T-helper 2 cell treated with Interferon-gamma antibody and Interleukin-4, amounts not matched to agents 100 ng/mL and 5 ng/mL, for 36 hours (primary cell): ENCODE results near the gene SLC38A8. TPM values are rescaled to one million over a fixed set of nuclear protein-coding genes. Genes with fewer than 3 reads are reported as not detected.

Experiments used
- intact Hi-C: fragments of 100-400 bp; cut with micrococcal nuclease; formaldehyde crosslinking; loops from one replicate; pipeline ENCODE4 v1.15.1; 2023
- total RNA-seq: library from RNA; stranded (reverse); gene quantifications from 2 replicates; pipeline ENCODE4 v1.2.3, GENCODE V29; 2022

SLC38A8 gene
- total RNA-seq, 1 donor from 2014 or later, result not detected

GRCh38 chr16:84049403-84050060, 6.9 kb upstream of the SLC38A8 start:
- intact Hi-C loops, result no loop called here

- intact Hi-C loops, result no loop called here
Measured at GRCh38 chr16:84048871-84049270, 6.3 kb upstream of the SLC38A8 start.

GRCh38 chr16:84048270-84048669, 5.7 kb upstream of the SLC38A8 start:
- intact Hi-C loops, result no loop called here

- intact Hi-C loops, result no loop called here
Measured at GRCh38 chr16:84047626-84048025, 5.0 kb upstream of the SLC38A8 start.

GRCh38 chr16:84047206-84047605, 4.6 kb upstream of the SLC38A8 start:
- intact Hi-C loops, result no loop called here

- intact Hi-C loops, result no loop called here
Measured at GRCh38 chr16:84045818-84046470, 3.3 kb upstream of the SLC38A8 start.

GRCh38 chr16:84045001-84045817, 2.6 kb upstream of the SLC38A8 start:
- intact Hi-C loops, result no loop called here

- intact Hi-C loops, result no loop called here
Measured at GRCh38 chr16:84044118-84044488, 1.5 kb upstream of the SLC38A8 start.

- intact Hi-C loops, result no loop called here
Measured at GRCh38 chr16:84043486-84044117, 1.0 kb upstream of the SLC38A8 start.

- intact Hi-C loops, result no loop called here
Measured at GRCh38 chr16:84042879-84043485, 387 bp upstream of the SLC38A8 start.

- intact Hi-C loops, result no loop called here
Measured at GRCh38 chr16:84041881-84042280, 714 bp downstream of the SLC38A8 start.

- intact Hi-C loops, result no loop called here
Measured at GRCh38 chr16:84040823-84041820, 1.5 kb downstream of the SLC38A8 start.

GRCh38 chr16:84040226-84040822, 2.3 kb downstream of the SLC38A8 start:
- intact Hi-C loops, result no loop called here

- intact Hi-C loops, result no loop called here
Measured at GRCh38 chr16:84039696-84040095, 2.9 kb downstream of the SLC38A8 start.

GRCh38 chr16:84038469-84038868, 4.1 kb downstream of the SLC38A8 start:
- intact Hi-C loops, result no loop called here

GRCh38 chr16:84036982-84037425, 5.6 kb downstream of the SLC38A8 start:
- intact Hi-C loops, result no loop called here

GRCh38 chr16:84036131-84036530, 6.5 kb downstream of the SLC38A8 start:
- intact Hi-C loops, result no loop called here

- intact Hi-C loops, result no loop called here
Measured at GRCh38 chr16:84034516-84034915, 8.1 kb downstream of the SLC38A8 start.
